H1 (cell line): ENCODE measurements around the gene SLC25A30. TPM values are rescaled to one million over a fixed set of nuclear protein-coding genes. Genes with fewer than 3 reads are reported as not detected.
"Not testable (repeated sequence)": the region's sequence is repeated elsewhere in the genome, so short reads cannot be mapped to it uniquely, and the experiment has no call there.

Source experiments
- CTCF ChIA-PET: fragments of 300-600 bp; sonication (Branson Sonifier 250); formaldehyde crosslinking; loops from one replicate; lab custom pipeline; 2021; ENCODE audit not compliant: partially characterized antibody; lab: Charles Lee
- POLR2A ChIA-PET: fragments of 300-600 bp; sonication (Branson Sonifier 250); formaldehyde crosslinking; loops from one replicate; lab custom pipeline; 2021; ENCODE audit warnings: inconsistent platforms; ENCODE audit not compliant: partially characterized antibody; lab: Charles Lee
- DNase-seq, 2 experiments: peaks; one replicate each; pipeline versions ENCODE4 v3.0.0 to v3.0.0-alpha.2; 2010 to 2022; ENCODE audit warnings: low spot score in 2 of 2, low read depth in 1 of 2, mixed read lengths in 1 of 2
- FAIRE-seq: peaks from 2 replicates; lab custom pipeline; 2011; peaks lifted over from hg19 to GRCh38; lab: Jason Lieb, UNC
- H2AFZ ChIP-seq: 2 replicates; pipeline ENCODE4 v1.8.1; 2012; ENCODE audit warnings: low read length, inconsistent platforms
- H2AK5ac ChIP-seq: 2 replicates; pipeline ENCODE4 v1.6.1; 2013; ENCODE audit warnings: low read depth, low read length
- H2BK120ac ChIP-seq: replicated peaks from 2 replicates; pipeline ENCODE3; 2013; ENCODE audit warnings: low read depth, low read length, inconsistent platforms
- H2BK12ac ChIP-seq: 2 replicates; pipeline ENCODE4 v1.6.1; 2013; ENCODE audit warnings: low read depth, low read length
- H2BK15ac ChIP-seq: 2 replicates; pipeline ENCODE4 v1.6.1; 2013; ENCODE audit warnings: low read length
- H2BK20ac ChIP-seq: 2 replicates; pipeline ENCODE4 v1.6.1; 2013; ENCODE audit warnings: low read length
- H2BK5ac ChIP-seq: 2 replicates; pipeline ENCODE4 v1.6.1; 2013; ENCODE audit warnings: low read depth, low read length
- H3K14ac ChIP-seq: 2 replicates; pipeline ENCODE4 v1.6.1; 2013; ENCODE audit warnings: inconsistent platforms; ENCODE audit not compliant: insufficient read length
- H3K18ac ChIP-seq: 2 replicates; pipeline ENCODE4 v1.6.1; 2013; ENCODE audit warnings: low read length; ENCODE audit errors: extremely low read depth
- H3K23ac ChIP-seq: 2 replicates; pipeline ENCODE4 v1.6.1; 2013; ENCODE audit warnings: inconsistent platforms; ENCODE audit not compliant: insufficient read length
- H3K23me2 ChIP-seq: 2 replicates; pipeline ENCODE4 v1.6.1; 2013; ENCODE audit warnings: low read depth, low read length
- H3K27ac ChIP-seq: 2 replicates; pipeline ENCODE4 v1.6.1; 2011; ENCODE audit warnings: low read depth, low read length, inconsistent platforms
- H3K27me3 ChIP-seq, 4 experiments: replicated peaks in 1 of 4; 1 replicate in 1 of 4; 2 replicates in 3 of 4; pipeline versions ENCODE4 v1.6.1 to v1.8.1; 2011 to 2013; ENCODE audit warnings: low read length in 3 of 4, mild to moderate bottlenecking in 3 of 4, inconsistent platforms in 2 of 4, mixed read lengths in 2 of 4, moderate library complexity in 1 of 4; ENCODE audit not compliant: control insufficient read depth in 3 of 4, insufficient read depth in 3 of 4; ENCODE audit errors: extremely low read depth in 1 of 4
- H3K36me3 ChIP-seq, 4 experiments: 2 replicates each; pipeline versions ENCODE4 v1.6.1 to v1.8.1; 2011 to 2013; ENCODE audit warnings: mild to moderate bottlenecking in 4 of 4, low read length in 3 of 4, moderate library complexity in 2 of 4, control low read depth in 1 of 4, inconsistent platforms in 1 of 4; ENCODE audit not compliant: insufficient read depth in 4 of 4, control insufficient read depth in 2 of 4
- H3K4ac ChIP-seq: replicated peaks from 2 replicates; pipeline ENCODE3; 2013; ENCODE audit warnings: low read length, low read depth, mixed read lengths, inconsistent platforms; ENCODE audit not compliant: insufficient read length
- H3K4me1 ChIP-seq, 4 experiments: replicated peaks in 1 of 4; 1 replicate in 1 of 4; 2 replicates in 3 of 4; pipeline versions ENCODE4 v1.6.1 to v1.8.1; 2011 to 2013; ENCODE audit warnings: low read length in 3 of 4, inconsistent platforms in 2 of 4, mixed read lengths in 1 of 4; ENCODE audit not compliant: insufficient read depth in 4 of 4, control insufficient read depth in 3 of 4
- H3K4me2 ChIP-seq, 2 experiments: 2 replicates each; pipeline versions ENCODE4 v1.6.1 to v1.8.1; 2011 to 2013; ENCODE audit warnings: low read depth in 2 of 2, low read length in 2 of 2, control low read depth in 1 of 2, inconsistent platforms in 1 of 2, mild to moderate bottlenecking in 1 of 2; ENCODE audit not compliant: insufficient read depth in 1 of 2
- H3K4me3 ChIP-seq, 4 experiments: fragments of 200-600, 300-600 bp in 1 of 4; sonication (generic), shearing (Covaris generic), sonication (Bioruptor Twin) in 1 of 4; 2 replicates each; pipeline versions ENCODE4 v1.5.1 to v1.8.1; 2011 to 2016; ENCODE audit warnings: low read length in 4 of 4, low read depth in 3 of 4, control low read depth in 2 of 4, inconsistent platforms in 2 of 4, mild to moderate bottlenecking in 2 of 4, mixed read lengths in 1 of 4, moderate library complexity in 1 of 4; ENCODE audit not compliant: insufficient read depth in 2 of 4; ENCODE audit errors: extremely low read depth in 1 of 4
- H3K56ac ChIP-seq: replicated peaks from 2 replicates; pipeline ENCODE3; 2013; ENCODE audit warnings: low read depth, mild to moderate bottlenecking, mixed read lengths, low read length, inconsistent platforms; ENCODE audit not compliant: insufficient read length
- H3K79me1 ChIP-seq: 2 replicates; pipeline ENCODE4 v1.6.1; 2013; ENCODE audit warnings: low read depth, low read length, control low read depth
- H3K79me2 ChIP-seq, 2 experiments: 2 replicates each; pipeline versions ENCODE4 v1.6.1 to v1.8.1; 2012 to 2013; ENCODE audit warnings: low read length in 2 of 2, mild to moderate bottlenecking in 2 of 2, inconsistent platforms in 1 of 2; ENCODE audit not compliant: insufficient read depth in 2 of 2, control insufficient read depth in 1 of 2
- H3K9ac ChIP-seq, 4 experiments: replicated peaks in 1 of 4; 1 replicate in 1 of 4; 2 replicates in 3 of 4; pipeline versions ENCODE4 v1.6.1 to v1.8.1; 2011 to 2013; ENCODE audit warnings: low read depth in 3 of 4, low read length in 3 of 4, control low read depth in 2 of 4, mild to moderate bottlenecking in 2 of 4, moderate library complexity in 2 of 4, inconsistent platforms in 1 of 4; ENCODE audit errors: extremely low read depth in 1 of 4
- H3K9me3 ChIP-seq, 2 experiments: 2 replicates each; pipeline versions ENCODE4 v1.6.1 to v1.8.1; 2012 to 2013; ENCODE audit warnings: mild to moderate bottlenecking in 2 of 2, moderate library complexity in 2 of 2, control low read depth in 1 of 2, inconsistent platforms in 1 of 2, low read depth in 1 of 2, low read length in 1 of 2, mixed read lengths in 1 of 2; ENCODE audit not compliant: insufficient read depth in 2 of 2
- H4K20me1 ChIP-seq, 2 experiments: replicated peaks in 1 of 2; 2 replicates each; pipeline versions ENCODE3 to v1.8.1; 2011 to 2013; ENCODE audit warnings: inconsistent platforms in 2 of 2, low read length in 2 of 2, mild to moderate bottlenecking in 1 of 2; ENCODE audit not compliant: insufficient read depth in 2 of 2, control insufficient read depth in 1 of 2
- H4K5ac ChIP-seq: 2 replicates; pipeline ENCODE4 v1.6.1; 2013; ENCODE audit warnings: low read length, low read depth, mixed read lengths, inconsistent platforms; ENCODE audit not compliant: insufficient read length
- H4K8ac ChIP-seq: 2 replicates; pipeline ENCODE4 v1.8.0; 2013; ENCODE audit warnings: mild to moderate bottlenecking, moderate library complexity, low read length, inconsistent platforms; ENCODE audit not compliant: insufficient read depth; ENCODE audit errors: extremely low read depth
- H4K91ac ChIP-seq: replicated peaks from 2 replicates; pipeline ENCODE3; 2013; ENCODE audit warnings: low read length, mixed read lengths, inconsistent platforms; ENCODE audit not compliant: insufficient read length
- WGBS, 2 experiments: shearing (Covaris generic) in 1 of 2; methylation state at CpG; one replicate each; pipeline versions ENCODE4 v1.1.6 to v1.1.7; 2013 to 2015; ENCODE audit warnings: low lambda C conversion rate in 2 of 2, mixed read lengths in 2 of 2, inconsistent platforms in 1 of 2, low coverage in 1 of 2, missing lambda C conversion rate in 1 of 2; ENCODE audit not compliant: insufficient replicate concordance in 2 of 2, insufficient coverage in 1 of 2, insufficient read length in 1 of 2; ENCODE audit errors: extremely low coverage in 1 of 2, missing lambda C conversion rate in 1 of 2; 5-methylcytosine and 5-hydroxymethylcytosine counted together
- polyA plus RNA-seq, 7 experiments: library from polyadenylated mRNA; depleted of rRNA in 3 of 7; stranded (reverse) in 5 of 7; unstranded in 2 of 7; fragments of >200 nt in 5 of 7; fragments of 200-250 nt in 2 of 7; gene quantifications; 1 replicate in 5 of 7; 2 replicates in 1 of 7; 4 replicates in 1 of 7; pipeline versions ENCODE4 v1.2.1 to v1.2.3, GENCODE V29; 2011 to 2013; ENCODE audit warnings: missing spikeins in 2 of 7, mixed read lengths in 2 of 7
- total RNA-seq: library from RNA; stranded (reverse); fragmentation: NEBNext Ultra II Directional; extraction: Animal tissue kit (Norgen Biotek cat#: 25700); gene quantifications from 2 replicates; pipeline ENCODE4 v1.2.1, GENCODE V29; 2021

The SLC25A30 gene
- total and polyA plus RNA-seq, 2 of the 8 experiments (the other 6 are each of a cell fraction or from before 2014, with no cell fraction given): 2.1 to 8.7 TPM

DNA sequence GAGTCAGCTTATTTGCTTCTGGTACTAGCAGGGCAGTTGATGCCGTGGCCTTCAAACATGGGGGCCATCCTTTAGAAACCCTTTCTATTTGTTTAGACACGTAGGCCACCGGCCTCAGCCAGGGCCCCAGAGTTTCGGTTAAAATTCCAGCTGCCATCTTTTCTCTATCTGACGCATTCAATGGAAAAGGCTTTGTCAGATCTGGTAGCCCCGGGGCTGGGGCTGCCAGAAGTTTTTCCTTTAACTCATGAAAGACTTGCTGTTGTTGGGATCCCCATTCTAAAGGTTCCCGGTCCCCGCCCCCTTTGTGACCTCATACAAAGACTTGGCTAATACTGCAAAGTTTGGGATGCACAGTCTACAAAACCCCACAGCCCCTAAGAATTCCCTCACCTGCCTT, 41.5 kb downstream of the SLC25A30 start:
- H2BK120ac ChIP-seq, H3K18ac ChIP-seq, H3K79me1 ChIP-seq, H3K79me2 ChIP-seq, H2BK15ac ChIP-seq, H2BK20ac ChIP-seq, H4K20me1 ChIP-seq, H3K4me1 ChIP-seq, H3K23me2 ChIP-seq, H4K5ac ChIP-seq, H3K27me3 ChIP-seq, H3K9ac ChIP-seq, H3K4me3 ChIP-seq, H3K56ac ChIP-seq, H3K27ac ChIP-seq, H4K8ac ChIP-seq, H3K14ac ChIP-seq, H3K4ac ChIP-seq, H3K9me3 ChIP-seq, H2BK5ac ChIP-seq, H3K23ac ChIP-seq, H4K91ac ChIP-seq, H2BK12ac ChIP-seq, H2AK5ac ChIP-seq, FAIRE-seq, DNase-seq, H3K36me3 ChIP-seq, H2AFZ ChIP-seq, H3K4me2 ChIP-seq: not testable (repeated sequence)
- CTCF ChIA-PET: interaction anchor here (12.3 kb wide), 1 partner anchor 17 kb away, joined by 164 read pairs; no protein-coding TSS in a partner anchor
- WGBS, 2 experiments: 82% methylated on average over 8 of the region's 8 CpGs; no CpG with 5 or more reads in 1 of the 2 experiments
- POLR2A ChIA-PET: interaction anchor here (1.9 to 2.3 kb wide), 2 partner anchors 11 to 35 kb away, joined by 4 to 10 read pairs; partner anchors contain the start of gene TPT1
